Fibroblast of skin of left quadriceps (primary cell): ENCODE measurements around the gene GRB14.
"Not testable (repeated sequence)": the region's sequence is repeated elsewhere in the genome, so short reads cannot be mapped to it uniquely, and the experiment has no call there.

Experiments used
- DNase-seq, 2 experiments: peaks; one replicate each; pipeline ENCODE4 v3.0.0-alpha.2; 2013; ENCODE audit warnings: low read depth in 2 of 2

The GRB14 gene

GRCh38 chr2:164495491-164496223, 125.6 kb downstream of the GRB14 start:
- DNase-seq, result peak; percentile 32 to 38

- no peak for DNase-seq
Observed at GRCh38 chr2:164485541-164485940, 135.7 kb downstream of the GRB14 start.

- DNase-seq, result peak; percentile 11 to 17
Observed at GRCh38 chr2:164479460-164479859, 141.8 kb downstream of the GRB14 start.

GRCh38 chr2:164478205-164478604, 143.1 kb downstream of the GRB14 start:
- no peak for DNase-seq

- DNase-seq, result no peak
Observed at GRCh38 chr2:164474873-164475272, 146.4 kb downstream of the GRB14 start.

GRCh38 chr2:164473021-164473420, 148.3 kb downstream of the GRB14 start:
- DNase-seq, result no peak

- DNase-seq, result not testable (repeated sequence)
Observed at GRCh38 chr2:164465047-164465446, 156.2 kb downstream of the GRB14 start.

GRCh38 chr2:164464376-164464775, 156.9 kb downstream of the GRB14 start:
- no peak for DNase-seq

GRCh38 chr2:164458792-164459191, 162.5 kb downstream of the GRB14 start:
- DNase-seq, result no peak

- no peak for DNase-seq
Observed at GRCh38 chr2:164457271-164457670, 164.0 kb downstream of the GRB14 start.

- DNase-seq, result no peak
Observed at GRCh38 chr2:164456619-164457018, 164.7 kb downstream of the GRB14 start.

GRCh38 chr2:164453656-164454305, 167.5 kb downstream of the GRB14 start:
- no peak for DNase-seq

- DNase-seq, result no peak
Observed at GRCh38 chr2:164450278-164450677, 171.0 kb downstream of the GRB14 start.

- no peak for DNase-seq
Observed at GRCh38 chr2:164449706-164450105, 171.6 kb downstream of the GRB14 start.

- no peak for DNase-seq
Observed at GRCh38 chr2:164447660-164448059, 173.6 kb downstream of the GRB14 start.
